HG03159 (cell line): Measurements from ENCODE around the gene SSTR3.

Experiments
- ATAC-seq: cut with Tn5 transposase; IDR thresholded peaks from one replicate; pipeline ENCODE4 v1.9.1; 2021; ENCODE audit warnings: mild to moderate bottlenecking, moderate library complexity; ENCODE audit not compliant: unreplicated experiment

The SSTR3 gene

DNA sequence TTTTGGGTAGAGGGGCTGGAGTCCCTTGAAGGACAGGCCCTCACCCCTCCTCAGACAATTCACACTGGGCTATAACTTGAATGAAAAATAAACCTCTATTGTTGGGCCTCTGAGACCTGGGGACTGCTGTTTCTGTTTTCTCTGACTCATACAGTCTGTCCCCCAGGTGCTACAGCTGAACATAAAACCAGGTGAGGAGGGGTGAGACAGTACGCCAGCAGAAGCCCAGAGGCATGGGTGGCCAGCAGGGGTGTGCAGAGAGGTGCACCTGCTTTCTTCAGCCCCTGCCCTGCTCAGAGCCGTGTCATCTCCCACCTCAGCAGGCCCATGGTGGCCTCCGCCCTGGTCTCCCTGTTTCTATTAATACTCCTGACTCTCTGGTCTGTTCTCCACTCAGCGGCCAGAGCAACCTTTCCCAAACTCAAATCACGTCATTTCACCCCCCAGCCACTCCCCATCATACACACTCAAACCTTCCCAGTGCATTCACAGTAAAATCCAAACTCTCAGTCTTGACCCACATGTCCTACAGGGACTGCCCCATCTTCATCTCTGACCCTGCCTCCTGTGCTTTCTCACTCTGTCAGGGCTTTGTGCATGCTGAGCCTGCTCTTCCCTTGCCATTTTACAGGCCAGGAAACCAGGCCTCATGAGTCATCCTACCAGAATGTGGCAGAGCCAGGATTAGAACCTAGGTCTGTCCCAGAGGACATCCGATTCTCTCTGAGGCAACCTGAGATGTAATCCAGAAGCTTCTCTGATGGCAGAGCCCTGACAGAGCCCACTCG is 57.2 kb downstream of the SSTR3 start:
- no peak for ATAC-seq
